H1 (cell line): ENCODE results near the gene CDON. TPM values are rescaled to one million over a fixed set of nuclear protein-coding genes. Genes with fewer than 3 reads are reported as not detected.

ENCODE experiments used
- CTCF ChIA-PET: fragments of 300-600 bp; sonication (Branson Sonifier 250); formaldehyde crosslinking; loops from one replicate; lab custom pipeline; 2021; ENCODE audit not compliant: partially characterized antibody; lab: Charles Lee
- POLR2A ChIA-PET: fragments of 300-600 bp; sonication (Branson Sonifier 250); formaldehyde crosslinking; loops from one replicate; lab custom pipeline; 2021; ENCODE audit warnings: inconsistent platforms; ENCODE audit not compliant: partially characterized antibody; lab: Charles Lee
- DNase-seq, 2 experiments: peaks; one replicate each; pipeline versions ENCODE4 v3.0.0 to v3.0.0-alpha.2; 2010 to 2022; ENCODE audit warnings: low spot score in 2 of 2, low read depth in 1 of 2, mixed read lengths in 1 of 2
- FAIRE-seq: peaks from 2 replicates; lab custom pipeline; 2011; peaks lifted over from hg19 to GRCh38; lab: Jason Lieb, UNC
- H2AFZ ChIP-seq: 2 replicates; pipeline ENCODE4 v1.8.1; 2012; ENCODE audit warnings: low read length, inconsistent platforms
- H2AK5ac ChIP-seq: 2 replicates; pipeline ENCODE4 v1.6.1; 2013; ENCODE audit warnings: low read depth, low read length
- H2BK120ac ChIP-seq: replicated peaks from 2 replicates; pipeline ENCODE3; 2013; ENCODE audit warnings: low read depth, low read length, inconsistent platforms
- H2BK12ac ChIP-seq: 2 replicates; pipeline ENCODE4 v1.6.1; 2013; ENCODE audit warnings: low read depth, low read length
- H2BK15ac ChIP-seq: 2 replicates; pipeline ENCODE4 v1.6.1; 2013; ENCODE audit warnings: low read length
- H2BK20ac ChIP-seq: 2 replicates; pipeline ENCODE4 v1.6.1; 2013; ENCODE audit warnings: low read length
- H2BK5ac ChIP-seq: 2 replicates; pipeline ENCODE4 v1.6.1; 2013; ENCODE audit warnings: low read depth, low read length
- H3K14ac ChIP-seq: 2 replicates; pipeline ENCODE4 v1.6.1; 2013; ENCODE audit warnings: inconsistent platforms; ENCODE audit not compliant: insufficient read length
- H3K18ac ChIP-seq: 2 replicates; pipeline ENCODE4 v1.6.1; 2013; ENCODE audit warnings: low read length; ENCODE audit errors: extremely low read depth
- H3K23ac ChIP-seq: 2 replicates; pipeline ENCODE4 v1.6.1; 2013; ENCODE audit warnings: inconsistent platforms; ENCODE audit not compliant: insufficient read length
- H3K23me2 ChIP-seq: 2 replicates; pipeline ENCODE4 v1.6.1; 2013; ENCODE audit warnings: low read depth, low read length
- H3K27ac ChIP-seq: 2 replicates; pipeline ENCODE4 v1.6.1; 2011; ENCODE audit warnings: low read depth, low read length, inconsistent platforms
- H3K27me3 ChIP-seq, 4 experiments: replicated peaks in 1 of 4; 1 replicate in 1 of 4; 2 replicates in 3 of 4; pipeline versions ENCODE4 v1.6.1 to v1.8.1; 2011 to 2013; ENCODE audit warnings: low read length in 3 of 4, mild to moderate bottlenecking in 3 of 4, inconsistent platforms in 2 of 4, mixed read lengths in 2 of 4, moderate library complexity in 1 of 4; ENCODE audit not compliant: control insufficient read depth in 3 of 4, insufficient read depth in 3 of 4; ENCODE audit errors: extremely low read depth in 1 of 4
- H3K36me3 ChIP-seq, 4 experiments: 2 replicates each; pipeline versions ENCODE4 v1.6.1 to v1.8.1; 2011 to 2013; ENCODE audit warnings: mild to moderate bottlenecking in 4 of 4, low read length in 3 of 4, moderate library complexity in 2 of 4, control low read depth in 1 of 4, inconsistent platforms in 1 of 4; ENCODE audit not compliant: insufficient read depth in 4 of 4, control insufficient read depth in 2 of 4
- H3K4ac ChIP-seq: replicated peaks from 2 replicates; pipeline ENCODE3; 2013; ENCODE audit warnings: low read length, low read depth, mixed read lengths, inconsistent platforms; ENCODE audit not compliant: insufficient read length
- H3K4me1 ChIP-seq, 4 experiments: replicated peaks in 1 of 4; 1 replicate in 1 of 4; 2 replicates in 3 of 4; pipeline versions ENCODE4 v1.6.1 to v1.8.1; 2011 to 2013; ENCODE audit warnings: low read length in 3 of 4, inconsistent platforms in 2 of 4, mixed read lengths in 1 of 4; ENCODE audit not compliant: insufficient read depth in 4 of 4, control insufficient read depth in 3 of 4
- H3K4me2 ChIP-seq, 2 experiments: 2 replicates each; pipeline versions ENCODE4 v1.6.1 to v1.8.1; 2011 to 2013; ENCODE audit warnings: low read depth in 2 of 2, low read length in 2 of 2, control low read depth in 1 of 2, inconsistent platforms in 1 of 2, mild to moderate bottlenecking in 1 of 2; ENCODE audit not compliant: insufficient read depth in 1 of 2
- H3K4me3 ChIP-seq, 4 experiments: fragments of 200-600, 300-600 bp in 1 of 4; sonication (generic), shearing (Covaris generic), sonication (Bioruptor Twin) in 1 of 4; 2 replicates each; pipeline versions ENCODE4 v1.5.1 to v1.8.1; 2011 to 2016; ENCODE audit warnings: low read length in 4 of 4, low read depth in 3 of 4, control low read depth in 2 of 4, inconsistent platforms in 2 of 4, mild to moderate bottlenecking in 2 of 4, mixed read lengths in 1 of 4, moderate library complexity in 1 of 4; ENCODE audit not compliant: insufficient read depth in 2 of 4; ENCODE audit errors: extremely low read depth in 1 of 4
- H3K56ac ChIP-seq: replicated peaks from 2 replicates; pipeline ENCODE3; 2013; ENCODE audit warnings: low read depth, mild to moderate bottlenecking, mixed read lengths, low read length, inconsistent platforms; ENCODE audit not compliant: insufficient read length
- H3K79me1 ChIP-seq: 2 replicates; pipeline ENCODE4 v1.6.1; 2013; ENCODE audit warnings: low read depth, low read length, control low read depth
- H3K79me2 ChIP-seq, 2 experiments: 2 replicates each; pipeline versions ENCODE4 v1.6.1 to v1.8.1; 2012 to 2013; ENCODE audit warnings: low read length in 2 of 2, mild to moderate bottlenecking in 2 of 2, inconsistent platforms in 1 of 2; ENCODE audit not compliant: insufficient read depth in 2 of 2, control insufficient read depth in 1 of 2
- H3K9ac ChIP-seq, 4 experiments: replicated peaks in 1 of 4; 1 replicate in 1 of 4; 2 replicates in 3 of 4; pipeline versions ENCODE4 v1.6.1 to v1.8.1; 2011 to 2013; ENCODE audit warnings: low read depth in 3 of 4, low read length in 3 of 4, control low read depth in 2 of 4, mild to moderate bottlenecking in 2 of 4, moderate library complexity in 2 of 4, inconsistent platforms in 1 of 4; ENCODE audit errors: extremely low read depth in 1 of 4
- H3K9me3 ChIP-seq, 2 experiments: 2 replicates each; pipeline versions ENCODE4 v1.6.1 to v1.8.1; 2012 to 2013; ENCODE audit warnings: mild to moderate bottlenecking in 2 of 2, moderate library complexity in 2 of 2, control low read depth in 1 of 2, inconsistent platforms in 1 of 2, low read depth in 1 of 2, low read length in 1 of 2, mixed read lengths in 1 of 2; ENCODE audit not compliant: insufficient read depth in 2 of 2
- H4K20me1 ChIP-seq, 2 experiments: replicated peaks in 1 of 2; 2 replicates each; pipeline versions ENCODE3 to v1.8.1; 2011 to 2013; ENCODE audit warnings: inconsistent platforms in 2 of 2, low read length in 2 of 2, mild to moderate bottlenecking in 1 of 2; ENCODE audit not compliant: insufficient read depth in 2 of 2, control insufficient read depth in 1 of 2
- H4K5ac ChIP-seq: 2 replicates; pipeline ENCODE4 v1.6.1; 2013; ENCODE audit warnings: low read length, low read depth, mixed read lengths, inconsistent platforms; ENCODE audit not compliant: insufficient read length
- H4K8ac ChIP-seq: 2 replicates; pipeline ENCODE4 v1.8.0; 2013; ENCODE audit warnings: mild to moderate bottlenecking, moderate library complexity, low read length, inconsistent platforms; ENCODE audit not compliant: insufficient read depth; ENCODE audit errors: extremely low read depth
- H4K91ac ChIP-seq: replicated peaks from 2 replicates; pipeline ENCODE3; 2013; ENCODE audit warnings: low read length, mixed read lengths, inconsistent platforms; ENCODE audit not compliant: insufficient read length
- EGR1 ChIP-seq: IDR thresholded peaks from 2 replicates; pipeline ENCODE4 v1.6.1; 2011; ENCODE audit warnings: low read depth, low read length, borderline replicate concordance
- HDAC6 ChIP-seq: IDR thresholded peaks from one replicate; pipeline ENCODE4 v1.7.1; 2012; ENCODE audit warnings: low read depth, mild to moderate bottlenecking, inconsistent platforms, low read length, moderate library complexity
- JUND ChIP-seq: IDR thresholded peaks from 2 replicates; pipeline ENCODE4 v1.6.1; 2011; ENCODE audit warnings: mild to moderate bottlenecking, improper control_type of control experiment, low read length
- PHF8 ChIP-seq: fragments of 200-600 bp; sonication (generic); conservative IDR thresholded peaks from 2 replicates; pipeline ENCODE4 v1.7.1; 2012; ENCODE audit warnings: low read depth, mild to moderate bottlenecking, inconsistent platforms, low read length, moderate library complexity
- TBP ChIP-seq: IDR thresholded peaks from 2 replicates; pipeline ENCODE4 v1.6.1; 2011; ENCODE audit warnings: low read depth, low read length, improper control_type of control experiment
- TEAD4 ChIP-seq: IDR thresholded peaks from 2 replicates; pipeline ENCODE4 v1.6.1; 2012; ENCODE audit warnings: low read depth, low read length, inconsistent platforms, mixed read lengths
- WGBS, 2 experiments: shearing (Covaris generic) in 1 of 2; methylation state at CpG; one replicate each; pipeline versions ENCODE4 v1.1.6 to v1.1.7; 2013 to 2015; ENCODE audit warnings: low lambda C conversion rate in 2 of 2, mixed read lengths in 2 of 2, inconsistent platforms in 1 of 2, low coverage in 1 of 2, missing lambda C conversion rate in 1 of 2; ENCODE audit not compliant: insufficient replicate concordance in 2 of 2, insufficient coverage in 1 of 2, insufficient read length in 1 of 2; ENCODE audit errors: extremely low coverage in 1 of 2, missing lambda C conversion rate in 1 of 2; 5-methylcytosine and 5-hydroxymethylcytosine counted together
- polyA plus RNA-seq, 7 experiments: library from polyadenylated mRNA; depleted of rRNA in 3 of 7; stranded (reverse) in 5 of 7; unstranded in 2 of 7; fragments of >200 nt in 5 of 7; fragments of 200-250 nt in 2 of 7; gene quantifications; 1 replicate in 5 of 7; 2 replicates in 1 of 7; 4 replicates in 1 of 7; pipeline versions ENCODE4 v1.2.1 to v1.2.3, GENCODE V29; 2011 to 2013; ENCODE audit warnings: missing spikeins in 2 of 7, mixed read lengths in 2 of 7
- total RNA-seq: library from RNA; stranded (reverse); fragmentation: NEBNext Ultra II Directional; extraction: Animal tissue kit (Norgen Biotek cat#: 25700); gene quantifications from 2 replicates; pipeline ENCODE4 v1.2.1, GENCODE V29; 2021

The CDON gene
- total and polyA plus RNA-seq, 2 of the 8 experiments (the other 6 are each of a cell fraction or from before 2014, with no cell fraction given): 11.0 to 32.5 TPM

- H3K79me2 ChIP-seq: peaks cover 0 to 11% of the 10 kb centered on the region in 2 experiments; a peak in 2 of 4 replicates
- H3K4me3 ChIP-seq: no peak overlapping the region
- no peak overlapping the region for H4K91ac ChIP-seq
- peaks cover 0 to 1% of the 10 kb centered on the region in 2 experiments for H4K20me1 ChIP-seq
- no peak overlapping the region for H2BK12ac ChIP-seq
- no peak overlapping the region for H2AFZ ChIP-seq
- H3K18ac ChIP-seq: no peak overlapping the region
- 91% methylated on average over 5 of the region's 5 CpGs; no CpG with 5 or more reads in 1 of the 2 experiments for WGBS, 2 experiments
- FAIRE-seq (no peak), DNase-seq (no peak)
- H3K27me3 ChIP-seq: no peaks in the 10 kb centered on the region
- no peaks in the 10 kb centered on the region for H3K79me1 ChIP-seq
- no peak overlapping the region for H3K56ac ChIP-seq
- H2BK15ac ChIP-seq: no peak overlapping the region
- no peak overlapping the region for H3K9ac ChIP-seq
- no peaks in the 10 kb centered on the region; a peak in 1 of 8 replicates for H3K36me3 ChIP-seq
- H3K9me3 ChIP-seq: no peaks in the 10 kb centered on the region
- no peaks in the 10 kb centered on the region for H3K23me2 ChIP-seq
- H4K5ac ChIP-seq: no peak overlapping the region
- no peak overlapping the region for H4K8ac ChIP-seq
- H3K23ac ChIP-seq: no peak overlapping the region
- H2BK120ac ChIP-seq: no peak overlapping the region
- H2AK5ac ChIP-seq: no peak overlapping the region
- H3K14ac ChIP-seq: no peak overlapping the region
- H3K4ac ChIP-seq: no peak overlapping the region
- H3K27ac ChIP-seq: no peak overlapping the region
- CTCF ChIA-PET: interaction anchor here (0.6 to 1.7 kb wide), 5 partner anchors 15 to 1946 kb away, joined by 3 to 11 read pairs (median 4); no protein-coding TSS in a partner anchor
- TF ChIP-seq EGR1: no peak
- no peak for TF ChIP-seq PHF8
- TF ChIP-seq TEAD4: no peak
- TF ChIP-seq HDAC6: no peak
- TF ChIP-seq JUND: no peak
- TF ChIP-seq TBP: no peak
- H2BK5ac ChIP-seq: no peak overlapping the region
- peaks cover 0 to 3% (median 0%) of the 10 kb centered on the region in 4 experiments; a peak in 1 of 7 replicates for H3K4me1 ChIP-seq
- no peak overlapping the region for H2BK20ac ChIP-seq
- no peak overlapping the region for H3K4me2 ChIP-seq
- POLR2A ChIA-PET: interaction anchor here (0.8 to 1.2 kb wide), 3 partner anchors 14 to 166 kb away, joined by 3 read pairs; no protein-coding TSS in a partner anchor
Measured at GRCh38 chr11:126046570-126047195, 16.0 kb downstream of the CDON start.
